Adipocyte (in vitro differentiated cells): Measurements from ENCODE around the gene TMEM168.
"Not testable (repeated sequence)": the region's sequence is repeated elsewhere in the genome, so short reads cannot be mapped to it uniquely, and the experiment has no call there.

Source experiments
- DNase-seq: peaks from one replicate; pipeline ENCODE4 v3.0.0-alpha.2; 2015; ENCODE audit warnings: low read depth
- H3K27me3 ChIP-seq: replicated peaks from 2 replicates; pipeline ENCODE4 v1.7.0; 2013; ENCODE audit warnings: mild to moderate bottlenecking, low read length, moderate library complexity; ENCODE audit not compliant: control insufficient read depth, insufficient read depth
- H3K36me3 ChIP-seq: 2 replicates; pipeline ENCODE4 v1.7.0; 2013; ENCODE audit warnings: low read length, mild to moderate bottlenecking, moderate library complexity; ENCODE audit not compliant: control insufficient read depth, insufficient read depth, severe bottlenecking
- H3K4me1 ChIP-seq: 2 replicates; pipeline ENCODE4 v1.7.0; 2013; ENCODE audit warnings: mild to moderate bottlenecking, low read length, moderate library complexity; ENCODE audit not compliant: control insufficient read depth, insufficient read depth
- H3K4me3 ChIP-seq: 2 replicates; pipeline ENCODE4 v1.7.0; 2013; ENCODE audit warnings: mild to moderate bottlenecking, low read length, moderate library complexity
- H3K9ac ChIP-seq: 2 replicates; pipeline ENCODE4 v1.7.0; 2013; ENCODE audit warnings: mild to moderate bottlenecking, low read length, moderate library complexity
- H3K9me3 ChIP-seq: 2 replicates; pipeline ENCODE4 v1.7.0; 2013; ENCODE audit warnings: mild to moderate bottlenecking, low read length, moderate library complexity; ENCODE audit not compliant: control insufficient read depth

TMEM168 gene

GRCh38 chr7:112789817-112790585 lies at the start of gene TMEM168:
TSS of gene TMEM168 (minus strand) at chr7:112790393. CDS start at chr7:112784825, 5,568 bp downstream.
- peaks cover 11% of the 10 kb centered on the region for H3K4me1 ChIP-seq
- H3K4me3 ChIP-seq: peak within 1 kb of the TSS; percentile 96
- peak within 1 kb of the TSS; percentile 98 for H3K9ac ChIP-seq
- peak; percentile 90 for DNase-seq
- H3K36me3 ChIP-seq: no peaks in the 10 kb centered on the region
- H3K9me3 ChIP-seq: no peaks in the 10 kb centered on the region
- H3K27me3 ChIP-seq: no peaks in the 10 kb centered on the region

GRCh38 chr7:112835928-112836327 lies 45.7 kb upstream of the TMEM168 start:
- not testable (repeated sequence) for H3K9ac ChIP-seq, H3K4me1 ChIP-seq, H3K9me3 ChIP-seq, H3K27me3 ChIP-seq, H3K4me3 ChIP-seq, H3K36me3 ChIP-seq, DNase-seq

GRCh38 chr7:112833082-112833481 lies 42.9 kb upstream of the TMEM168 start:
- Histone ChIP-seq H3K4me3 (no peak overlapping the region), H3K4me1 (no peaks in the 10 kb centered on the region), H3K9me3 (peaks cover 14% of the 10 kb centered on the region), H3K27me3 (no peaks in the 10 kb centered on the region), H3K36me3 (peaks cover 20% of the 10 kb centered on the region), H3K9ac (no peak overlapping the region)
- no peak for DNase-seq

- H3K36me3 ChIP-seq: peaks cover 26% of the 10 kb centered on the region
- no peaks in the 10 kb centered on the region for H3K4me1 ChIP-seq
- H3K9me3 ChIP-seq: peaks cover 14% of the 10 kb centered on the region
- DNase-seq: no peak
- H3K4me3 ChIP-seq: no peak overlapping the region
- no peaks in the 10 kb centered on the region for H3K27me3 ChIP-seq
- H3K9ac ChIP-seq: no peak overlapping the region
Measured at GRCh38 chr7:112830769-112831168, 40.6 kb upstream of the TMEM168 start.

- H3K4me3 ChIP-seq: no peak overlapping the region
- DNase-seq: no peak
- peaks cover 14% of the 10 kb centered on the region for H3K9me3 ChIP-seq
- peaks cover 26% of the 10 kb centered on the region for H3K36me3 ChIP-seq
- no peak overlapping the region for H3K9ac ChIP-seq
- H3K27me3 ChIP-seq: no peaks in the 10 kb centered on the region
- no peaks in the 10 kb centered on the region for H3K4me1 ChIP-seq
Measured at GRCh38 chr7:112828696-112829095, 38.5 kb upstream of the TMEM168 start.

GRCh38 chr7:112821345-112821744 lies 31.2 kb upstream of the TMEM168 start:
- DNase-seq: peak; percentile 2
- H3K4me3 ChIP-seq: no peak overlapping the region
- H3K27me3 ChIP-seq: no peaks in the 10 kb centered on the region
- H3K4me1 ChIP-seq: no peaks in the 10 kb centered on the region
- H3K9ac ChIP-seq: no peak overlapping the region
- peaks cover 20% of the 10 kb centered on the region for H3K36me3 ChIP-seq
- no peaks in the 10 kb centered on the region for H3K9me3 ChIP-seq

- H3K9ac ChIP-seq: no peak overlapping the region
- no peak for DNase-seq
- H3K9me3 ChIP-seq: no peaks in the 10 kb centered on the region
- no peak overlapping the region for H3K4me3 ChIP-seq
- no peaks in the 10 kb centered on the region for H3K27me3 ChIP-seq
- H3K4me1 ChIP-seq: no peaks in the 10 kb centered on the region
- H3K36me3 ChIP-seq: peaks cover 20% of the 10 kb centered on the region
Measured at GRCh38 chr7:112819536-112819935, 29.3 kb upstream of the TMEM168 start.

GRCh38 chr7:112806156-112806555 lies 16.0 kb upstream of the TMEM168 start:
- no peaks in the 10 kb centered on the region for H3K27me3 ChIP-seq
- H3K9ac ChIP-seq: no peak overlapping the region
- H3K4me1 ChIP-seq: no peaks in the 10 kb centered on the region
- no peaks in the 10 kb centered on the region for H3K36me3 ChIP-seq
- no peak overlapping the region for H3K4me3 ChIP-seq
- no peak for DNase-seq
- H3K9me3 ChIP-seq: no peaks in the 10 kb centered on the region

- Histone ChIP-seq H3K4me3 (no peak overlapping the region), H3K9ac (no peak overlapping the region), H3K36me3 (no peaks in the 10 kb centered on the region), H3K27me3 (no peaks in the 10 kb centered on the region), H3K9me3 (no peaks in the 10 kb centered on the region), H3K4me1 (no peaks in the 10 kb centered on the region)
- DNase-seq: no peak
Measured at GRCh38 chr7:112802406-112802805, 12.2 kb upstream of the TMEM168 start.

- no peak overlapping the region for H3K4me3 ChIP-seq
- no peaks in the 10 kb centered on the region for H3K27me3 ChIP-seq
- H3K36me3 ChIP-seq: no peaks in the 10 kb centered on the region
- no peaks in the 10 kb centered on the region for H3K4me1 ChIP-seq
- no peaks in the 10 kb centered on the region for H3K9me3 ChIP-seq
- no peak overlapping the region for H3K9ac ChIP-seq
- no peak for DNase-seq
Measured at GRCh38 chr7:112800486-112800885, 10.3 kb upstream of the TMEM168 start.

- H3K36me3 ChIP-seq: no peaks in the 10 kb centered on the region
- H3K27me3 ChIP-seq: no peaks in the 10 kb centered on the region
- H3K9ac ChIP-seq: no peak overlapping the region
- DNase-seq: no peak
- H3K4me3 ChIP-seq: no peak overlapping the region
- H3K4me1 ChIP-seq: no peaks in the 10 kb centered on the region
- H3K9me3 ChIP-seq: no peaks in the 10 kb centered on the region
Measured at GRCh38 chr7:112799448-112800120, 9.4 kb upstream of the TMEM168 start.
